ENCODE measurements around the gene MCL1. TPM values are rescaled to one million over a fixed set of nuclear protein-coding genes. Genes with fewer than 3 reads are reported as not detected.
A peak's percentile ranks its signal among the peaks of the same experiment; 100 is the strongest.
"Not testable (repeated sequence)": the region's sequence is repeated elsewhere in the genome, so short reads cannot be mapped to it uniquely, and the experiment has no call there.

The MCL1 gene
- total RNA-seq, 1 experiment from 2014 or later, result 145 TPM

GRCh38 chr1:150610576-150610975 lies 31.2 kb upstream of the MCL1 start:
- ChIA-PET CTCF (no interaction called here), POLR2A (ENCODE audit: unreplicated experiment) (interaction anchor here (0.6 to 0.7 kb wide), 2 partner anchors 65 to 977 kb away, joined by 5 to 14 read pairs; no protein-coding TSS in a partner anchor)
- Histone ChIP-seq H3K79me2 (ENCODE audit: low read depth) (peaks cover 49% of the 10 kb centered on the region), H3F3A (ENCODE audit: insufficient read depth, low read depth) (peaks cover 67% of the 10 kb centered on the region), H3K9me3 (ENCODE audit: insufficient read depth, low read depth) (no peaks in the 10 kb centered on the region), H3K27ac (peak overlapping the region; percentile 97), H2AFZ (no peak overlapping the region), H3K4me1 (replicated peaks; ENCODE audit: insufficient read depth) (peaks cover 57% of the 10 kb centered on the region), H3K9me2 (ENCODE audit: insufficient read depth) (no peaks in the 10 kb centered on the region), H3K4me2 (peak overlapping the region; percentile 64), H4K20me1 (ENCODE audit: insufficient read depth) (no peaks in the 10 kb centered on the region), H3K4me3 (no peak overlapping the region), H3K27me3 (ENCODE audit: insufficient read depth, low read depth) (no peaks in the 10 kb centered on the region), H3K36me3 (ENCODE audit: low read depth) (peaks cover 8% of the 10 kb centered on the region; the same call in 1 of the 2 replicates)
- TF ChIP-seq EZH2 (IDR thresholded peaks at IDR 0.05; ENCODE audit: low read depth), result no peak
- TF ChIP-seq, protein P1, sequence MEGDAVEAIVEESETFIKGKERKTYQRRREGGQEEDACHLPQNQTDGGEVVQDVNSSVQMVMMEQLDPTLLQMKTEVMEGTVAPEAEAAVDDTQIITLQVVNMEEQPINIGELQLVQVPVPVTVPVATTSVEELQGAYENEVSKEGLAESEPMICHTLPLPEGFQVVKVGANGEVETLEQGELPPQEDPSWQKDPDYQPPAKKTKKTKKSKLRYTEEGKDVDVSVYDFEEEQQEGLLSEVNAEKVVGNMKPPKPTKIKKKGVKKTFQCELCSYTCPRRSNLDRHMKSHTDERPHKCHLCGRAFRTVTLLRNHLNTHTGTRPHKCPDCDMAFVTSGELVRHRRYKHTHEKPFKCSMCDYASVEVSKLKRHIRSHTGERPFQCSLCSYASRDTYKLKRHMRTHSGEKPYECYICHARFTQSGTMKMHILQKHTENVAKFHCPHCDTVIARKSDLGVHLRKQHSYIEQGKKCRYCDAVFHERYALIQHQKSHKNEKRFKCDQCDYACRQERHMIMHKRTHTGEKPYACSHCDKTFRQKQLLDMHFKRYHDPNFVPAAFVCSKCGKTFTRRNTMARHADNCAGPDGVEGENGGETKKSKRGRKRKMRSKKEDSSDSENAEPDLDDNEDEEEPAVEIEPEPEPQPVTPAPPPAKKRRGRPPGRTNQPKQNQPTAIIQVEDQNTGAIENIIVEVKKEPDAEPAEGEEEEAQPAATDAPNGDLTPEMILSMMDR (conservative IDR thresholded peaks at IDR 0.05), result no peak
- intact Hi-C loops (cut with micrococcal nuclease; ENCODE audit: unreplicated experiment), result loop anchor here (2.0 to 5.0 kb wide), 2 partner anchors 32 to 48 kb away; partner anchors contain the start of gene MCL1
- no TSS peak for BruUV-seq (replicated peaks)
- no peak for DNase-seq

DNA sequence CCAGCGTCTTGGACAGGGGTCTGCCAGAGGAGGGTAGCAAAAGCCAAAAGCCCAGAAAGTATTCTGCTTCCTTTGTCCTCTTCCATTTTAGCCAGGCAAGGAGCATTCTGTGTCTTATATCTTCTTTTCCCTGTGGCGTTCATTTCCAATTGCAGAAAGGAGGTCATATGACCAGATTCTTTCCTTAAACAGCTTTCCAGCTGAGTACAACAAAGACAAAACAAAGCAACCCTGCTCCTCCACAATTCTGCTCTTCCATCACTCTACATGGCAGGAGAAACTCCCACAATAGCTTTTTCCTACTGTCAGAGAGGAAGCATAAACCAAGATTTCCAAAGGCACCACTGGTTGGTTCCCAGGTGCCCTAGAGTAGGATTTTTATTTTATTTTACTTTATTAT lies 30.3 kb upstream of the MCL1 start:
- no peak for DNase-seq
- CTCF ChIA-PET, result interaction anchor here (0.5 kb wide), 1 partner anchor 49 kb away, joined by 5 read pairs; no protein-coding TSS in a partner anchor

DNA sequence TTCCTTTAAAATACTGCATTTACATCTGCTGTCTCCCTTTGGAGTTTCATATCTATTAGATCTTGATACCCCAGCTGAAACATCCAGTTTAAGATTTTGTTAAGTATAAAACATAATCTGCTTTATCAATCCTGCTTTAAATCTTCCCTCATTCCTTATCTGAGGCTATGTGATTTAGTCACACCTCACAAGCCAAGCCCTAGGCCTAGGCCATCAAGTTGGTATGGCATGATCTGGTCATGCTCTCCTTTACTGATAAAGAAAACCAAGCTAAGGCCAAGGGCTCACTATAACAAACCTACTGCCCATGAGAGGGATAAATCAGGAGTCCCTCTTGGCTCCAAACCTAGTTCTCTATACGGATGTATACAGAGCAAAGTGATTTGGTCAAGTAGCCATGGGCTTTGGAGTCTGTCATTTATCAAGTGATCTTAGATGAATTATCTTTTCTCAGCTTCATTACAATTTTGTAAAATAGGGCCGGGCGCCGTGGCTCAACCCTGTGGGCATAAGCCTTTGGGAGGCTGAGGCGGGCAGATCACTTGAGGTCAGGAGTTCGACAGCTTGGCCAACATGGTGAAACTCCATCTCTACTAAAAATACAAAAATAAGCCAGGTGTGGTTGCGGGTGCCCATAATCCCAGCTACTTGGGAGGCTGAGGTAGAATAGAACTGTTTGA lies 27.2 kb upstream of the MCL1 start:
- H3K9me2 ChIP-seq (ENCODE audit: insufficient read depth), result no peaks in the 10 kb centered on the region
- POLR2A ChIA-PET (ENCODE audit: unreplicated experiment), result interaction anchor here (0.7 kb wide), 1 partner anchor 168 kb away, joined by 4 read pairs; no protein-coding TSS in a partner anchor
- no peak overlapping the region for H3K4me3 ChIP-seq
- no peak overlapping the region for H3K4me2 ChIP-seq
- no peaks in the 10 kb centered on the region for H3K27me3 ChIP-seq (ENCODE audit: insufficient read depth, low read depth)
- H3K4me1 ChIP-seq (replicated peaks; ENCODE audit: insufficient read depth), result peaks cover 44% of the 10 kb centered on the region
- CTCF ChIA-PET, result no interaction called here
- H3K36me3 ChIP-seq (ENCODE audit: low read depth), result no peaks in the 10 kb centered on the region
- no peak overlapping the region for H2AFZ ChIP-seq
- no peaks in the 10 kb centered on the region for H4K20me1 ChIP-seq (ENCODE audit: insufficient read depth)
- intact Hi-C loops (cut with micrococcal nuclease; ENCODE audit: unreplicated experiment), result no loop called here
- BruUV-seq (replicated peaks), result no TSS peak
- peak overlapping the region; percentile 18; the same call in 1 of the 2 replicates for H3K27ac ChIP-seq
- peaks cover 52% of the 10 kb centered on the region for H3F3A ChIP-seq (ENCODE audit: insufficient read depth, low read depth)
- no peak for TF ChIP-seq EZH2 (IDR thresholded peaks at IDR 0.05; ENCODE audit: low read depth)
- TF ChIP-seq, protein P1 (conservative IDR thresholded peaks at IDR 0.05), result no peak
- no peaks in the 10 kb centered on the region for H3K9me3 ChIP-seq (ENCODE audit: insufficient read depth, low read depth)
- H3K79me2 ChIP-seq (ENCODE audit: low read depth), result peaks cover 42% of the 10 kb centered on the region
- DNase-seq, result no peak

More for the DNA sequence above, 30.3 kb upstream of the MCL1 start:
- intact Hi-C loops (cut with micrococcal nuclease; ENCODE audit: unreplicated experiment), result loop anchor here (2.0 to 5.0 kb wide), 2 partner anchors 31 to 47 kb away; partner anchors contain the start of gene MCL1
- Histone ChIP-seq H3K27me3 (ENCODE audit: insufficient read depth, low read depth) (no peaks in the 10 kb centered on the region), H4K20me1 (ENCODE audit: insufficient read depth) (no peaks in the 10 kb centered on the region), H3K9me3 (ENCODE audit: insufficient read depth, low read depth) (no peaks in the 10 kb centered on the region), H3K36me3 (ENCODE audit: low read depth) (peaks cover 4% of the 10 kb centered on the region; the same call in 1 of the 2 replicates), H3K4me1 (replicated peaks; ENCODE audit: insufficient read depth) (peaks cover 58% of the 10 kb centered on the region), H3F3A (ENCODE audit: insufficient read depth, low read depth) (peaks cover 67% of the 10 kb centered on the region), H2AFZ (no peak overlapping the region), H3K27ac (peak overlapping the region; percentile 97), H3K9me2 (ENCODE audit: insufficient read depth) (no peaks in the 10 kb centered on the region), H3K4me2 (no peak overlapping the region), H3K4me3 (no peak overlapping the region), H3K79me2 (ENCODE audit: low read depth) (peaks cover 44% of the 10 kb centered on the region)
- no peak for TF ChIP-seq EZH2 (IDR thresholded peaks at IDR 0.05; ENCODE audit: low read depth)
- TF ChIP-seq, protein P1 (conservative IDR thresholded peaks at IDR 0.05), result no peak
- no TSS peak for BruUV-seq (replicated peaks)
- POLR2A ChIA-PET (ENCODE audit: unreplicated experiment), result interaction anchor here (0.7 kb wide), 1 partner anchor 978 kb away, joined by 5 read pairs; no protein-coding TSS in a partner anchor

GRCh38 chr1:150605451-150605731 lies 26.0 kb upstream of the MCL1 start:
- H3K9me3 ChIP-seq (ENCODE audit: insufficient read depth, low read depth); H4K20me1 ChIP-seq (ENCODE audit: insufficient read depth); H3K27me3 ChIP-seq (ENCODE audit: insufficient read depth, low read depth); H2AFZ ChIP-seq; intact Hi-C loops (cut with micrococcal nuclease; ENCODE audit: unreplicated experiment); H3K9me2 ChIP-seq (ENCODE audit: insufficient read depth); H3K36me3 ChIP-seq (ENCODE audit: low read depth); DNase-seq; BruUV-seq (replicated peaks); H3K4me3 ChIP-seq: not testable (repeated sequence)
- Histone ChIP-seq H3K27ac (peak overlapping the region; percentile 88), H3K79me2 (ENCODE audit: low read depth) (peaks cover 35% of the 10 kb centered on the region), H3F3A (ENCODE audit: insufficient read depth, low read depth) (peaks cover 40% of the 10 kb centered on the region), H3K4me1 (replicated peaks; ENCODE audit: insufficient read depth) (peaks cover 32% of the 10 kb centered on the region), H3K4me2 (peak overlapping the region; percentile 61; the same call in 1 of the 2 replicates)
- CTCF ChIA-PET, result interaction anchor here (0.6 to 0.7 kb wide), 4 partner anchors 22 to 1397 kb away, joined by 3 to 8 read pairs (median 4); no protein-coding TSS in a partner anchor
- POLR2A ChIA-PET (ENCODE audit: unreplicated experiment), result interaction anchor here (0.7 to 1.1 kb wide), 2 partner anchors 26 to 46 kb away, joined by 3 to 6 read pairs; partner anchors contain the start of gene MCL1
